ENCODE data around the gene PXDC1.

- TF ChIP-seq CTCF (IDR thresholded peaks at IDR 0.05) (no peak), POLR2AphosphoS5 (IDR thresholded peaks at IDR 0.05; ENCODE audit: low read depth, low read length) (no peak), TCF7L2 (IDR thresholded peaks at IDR 0.05; ENCODE audit: low read depth, low read length) (no peak)
Observed at GRCh38 chr6:3765415-3765814, 13.9 kb upstream of the PXDC1 start.

Measured in Panc1 (cell line).